Activated CD4-positive, alpha-beta T cell treated with anti-CD3 and anti-CD28 coated beads for 48 hours (primary cell): Measurements from ENCODE around the gene TMUB2.
A peak's percentile ranks its signal among the peaks of the same experiment; 100 is the strongest.
"Not testable (repeated sequence)": the region's sequence is repeated elsewhere in the genome, so short reads cannot be mapped to it uniquely, and the experiment has no call there.

ENCODE experiments used
- DNase-seq: peaks from one replicate; pipeline ENCODE4 v3.0.0-alpha.2; 2020

TMUB2 gene

DNA sequence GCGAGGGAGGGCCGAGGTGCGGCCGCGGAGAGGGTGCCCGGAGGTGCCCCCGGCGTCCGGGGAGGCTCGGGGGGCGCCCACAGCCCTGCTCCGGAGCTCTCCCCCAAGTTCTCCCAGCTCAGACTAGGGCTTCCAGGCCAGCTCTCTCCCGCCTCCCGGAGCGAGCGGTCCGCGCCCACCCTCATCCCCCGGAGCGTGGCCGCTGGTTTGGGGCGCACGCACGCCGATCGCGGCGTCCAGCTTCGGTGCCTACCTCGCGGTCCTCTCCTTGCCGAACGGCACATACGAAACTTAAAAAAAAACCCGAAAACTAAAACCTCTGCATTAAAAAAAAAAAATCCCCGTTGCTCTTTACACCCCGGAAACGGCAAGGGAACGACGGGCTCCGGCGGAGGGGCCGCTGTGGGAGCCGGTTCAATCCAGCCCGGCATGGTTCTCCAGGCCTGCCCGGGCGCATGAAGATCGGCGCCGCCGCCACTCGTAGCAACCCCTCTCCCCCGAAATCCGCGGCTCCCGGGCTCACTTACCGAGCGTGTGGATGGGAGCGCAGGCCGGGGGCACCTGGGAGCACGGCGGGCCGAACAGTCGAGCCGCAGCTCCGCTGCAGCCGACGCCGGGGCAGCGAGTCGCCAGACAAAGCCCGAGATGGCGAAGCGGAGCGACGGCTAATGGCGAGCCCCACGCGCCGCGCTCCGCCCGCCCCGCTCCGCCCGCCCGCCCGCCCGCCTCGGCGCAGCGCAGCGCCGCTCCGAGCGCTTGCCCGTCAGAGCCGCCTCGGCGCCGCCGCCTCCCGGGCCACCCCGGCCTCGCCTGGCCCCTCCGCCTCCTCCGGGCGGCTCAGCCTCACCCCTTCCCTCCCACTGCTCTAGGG is 33.7 kb downstream of the TMUB2 start:
- peak; percentile 64 for DNase-seq

DNA sequence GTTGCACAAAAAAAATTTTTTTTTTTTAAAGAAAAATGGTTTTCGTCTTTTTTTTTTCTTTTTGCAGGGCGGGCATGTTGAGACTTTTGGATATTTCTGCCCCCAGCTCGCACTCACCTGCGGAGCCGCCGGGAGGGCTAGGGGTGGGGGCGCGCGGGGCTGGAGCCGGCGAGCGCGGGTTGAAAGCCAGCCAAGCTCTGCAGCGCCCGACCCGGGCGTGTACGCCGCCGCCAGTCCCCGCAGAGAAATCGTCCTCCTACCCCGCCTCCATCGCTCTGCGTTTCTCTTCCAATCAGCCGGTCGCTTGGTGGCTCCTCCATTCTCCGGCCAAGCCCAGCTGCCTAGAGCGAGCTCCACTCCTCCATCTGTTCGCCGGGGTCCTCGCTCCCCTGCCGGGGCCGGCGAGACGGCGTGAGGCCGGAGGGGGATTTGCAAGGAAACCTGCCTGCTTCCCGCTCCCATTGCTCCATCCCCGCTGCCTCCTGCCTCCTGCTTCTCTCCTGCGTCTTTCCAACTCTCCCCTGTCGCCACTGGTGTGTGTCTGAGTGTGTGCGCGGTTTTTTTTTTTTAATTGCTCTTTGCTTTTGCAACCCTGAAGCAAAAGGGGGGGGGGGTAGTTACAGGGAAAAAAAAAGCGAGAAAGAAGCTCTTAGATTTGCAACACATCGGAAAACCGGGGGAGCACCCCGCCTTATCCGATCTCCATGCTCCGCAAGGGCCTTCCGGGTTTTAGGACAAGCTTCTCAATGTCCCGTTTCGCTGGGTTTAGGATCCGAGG is 34.5 kb downstream of the TMUB2 start:
- peak; percentile 74 for DNase-seq

DNA sequence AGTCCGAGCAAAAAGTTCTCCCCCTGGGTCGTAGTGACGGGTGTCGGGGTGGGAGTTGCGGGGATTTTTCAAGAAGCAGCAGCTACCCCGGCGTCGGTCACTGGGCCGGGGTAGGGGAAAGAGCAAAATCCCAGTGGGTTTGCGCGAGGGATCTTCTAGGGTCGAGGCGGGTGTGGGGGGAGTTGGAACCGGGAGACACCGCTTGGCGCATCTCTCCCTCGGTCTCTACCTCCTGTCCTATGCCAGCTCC is 35.0 kb downstream of the TMUB2 start:
- no peak for DNase-seq

DNA sequence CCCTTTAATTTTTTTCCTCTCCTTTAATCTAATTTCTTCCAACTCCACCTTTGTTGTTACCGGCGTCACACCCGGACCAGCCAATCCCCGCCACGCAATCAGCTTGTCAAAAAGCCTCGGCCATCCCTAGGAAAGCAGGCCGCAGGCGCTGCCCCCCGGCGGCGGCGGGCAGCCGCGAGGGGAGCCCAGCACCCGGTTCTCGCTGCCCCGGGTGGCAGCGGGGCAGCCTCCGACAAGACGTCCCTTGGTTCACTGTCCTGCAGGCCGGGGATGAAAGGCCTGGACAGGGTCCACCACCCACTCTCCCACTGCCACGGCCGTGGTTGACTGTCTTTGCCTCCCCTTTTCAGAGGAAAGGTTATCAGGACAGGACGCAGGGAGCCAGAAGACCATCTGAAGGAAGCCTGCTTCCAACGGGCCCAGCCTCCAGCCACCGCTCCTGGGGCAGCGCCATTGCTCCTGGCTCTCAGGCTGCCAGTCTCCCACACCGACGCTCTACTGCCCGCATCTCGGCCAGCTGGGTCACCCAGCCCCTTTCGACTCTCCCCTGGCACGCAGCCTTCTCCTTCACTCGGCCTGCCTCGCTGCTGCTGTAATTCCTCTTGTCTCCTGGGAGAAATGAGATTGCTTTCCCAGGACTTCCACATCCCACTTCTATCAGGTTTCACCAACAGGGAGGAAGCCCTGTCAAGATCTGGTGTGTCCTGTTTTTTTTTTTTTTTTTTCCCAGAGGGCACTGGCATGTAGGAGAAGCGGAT is 35.5 kb downstream of the TMUB2 start:
- peak; percentile 64 for DNase-seq

DNA sequence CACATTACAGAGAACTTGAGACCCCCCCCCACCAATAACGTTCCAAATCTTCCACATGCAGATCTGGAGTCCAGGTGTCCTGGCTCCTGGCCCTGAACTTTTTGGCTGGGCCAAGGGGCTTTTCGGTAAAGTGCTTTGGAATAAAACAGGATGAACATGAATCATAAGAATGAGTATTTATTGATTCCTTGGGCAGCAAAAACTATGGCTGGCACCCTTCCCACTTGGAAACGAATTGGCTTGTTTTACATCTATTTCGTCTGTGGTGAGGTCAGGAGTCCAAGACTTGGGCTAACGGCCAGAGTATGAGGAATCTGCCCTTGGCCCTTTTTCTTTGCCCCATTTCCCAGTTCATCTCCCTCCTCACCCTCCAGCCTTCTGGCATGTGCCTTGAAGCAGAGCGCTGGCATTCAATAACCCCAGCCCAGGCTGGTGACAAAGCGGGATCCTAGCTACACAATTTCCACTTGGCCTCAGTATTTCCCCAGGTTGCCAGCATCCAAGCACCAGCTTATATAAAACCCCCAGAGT is 36.8 kb downstream of the TMUB2 start:
- no peak for DNase-seq

DNA sequence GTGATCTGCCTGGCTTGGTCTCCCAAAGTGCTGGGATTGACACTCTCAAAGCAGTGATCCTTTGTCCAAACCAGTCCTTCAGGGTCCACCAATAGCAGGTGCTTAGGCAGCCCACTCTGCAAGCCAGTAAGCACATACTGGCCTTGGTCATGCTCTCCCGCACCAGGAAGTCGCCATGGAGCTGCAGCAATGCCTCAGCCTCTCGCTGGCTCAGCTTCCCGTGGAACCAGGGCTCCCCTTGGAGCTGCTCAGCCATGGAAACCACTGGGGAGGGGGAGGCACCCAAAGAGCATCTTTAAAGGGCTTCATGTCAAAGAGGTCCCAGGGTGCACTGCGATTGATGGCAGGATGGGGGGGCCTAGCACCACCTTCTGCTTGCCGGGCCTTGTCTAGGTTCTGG is 42.3 kb downstream of the TMUB2 start:
- no peak for DNase-seq

DNA sequence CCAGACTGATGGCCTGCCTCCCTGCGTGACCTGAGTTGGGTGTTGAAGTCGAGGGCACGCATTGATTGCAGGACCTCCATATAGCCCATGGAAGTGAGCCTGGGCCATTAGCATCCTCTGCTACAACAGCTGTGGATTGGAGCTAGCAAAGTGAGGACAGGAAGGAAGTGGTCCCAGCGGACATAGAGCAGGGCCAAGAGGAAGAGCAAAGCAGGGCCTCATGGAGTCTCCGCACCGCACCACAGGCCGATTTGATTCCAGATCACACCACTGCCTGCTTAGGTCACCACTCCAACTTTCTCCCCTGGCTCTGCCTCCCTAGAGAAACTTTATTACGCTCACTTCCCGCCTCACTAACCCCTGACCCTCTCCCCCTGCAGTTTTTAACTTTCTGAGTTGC is 43.4 kb downstream of the TMUB2 start:
- DNase-seq: no peak

DNA sequence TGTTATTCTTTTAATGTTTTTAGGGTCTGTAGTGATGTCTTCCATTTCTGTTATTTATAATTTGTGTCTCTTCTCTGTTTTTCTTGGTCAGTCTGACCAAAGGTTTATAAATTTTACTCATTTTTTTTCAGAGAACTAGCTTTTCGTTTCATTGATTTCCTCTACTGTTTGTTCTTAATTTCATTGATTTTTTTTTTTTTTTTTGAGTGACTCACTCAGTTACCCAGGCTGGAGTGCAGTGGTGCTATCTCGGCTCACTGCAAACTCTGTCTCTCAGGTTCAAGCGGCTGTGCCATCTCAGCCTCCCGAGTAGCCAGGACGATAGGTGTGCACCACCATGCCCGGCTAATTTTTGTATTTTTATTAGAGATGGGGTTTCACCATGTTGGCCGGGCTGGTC is 45.3 kb downstream of the TMUB2 start:
- no peak for DNase-seq

DNA sequence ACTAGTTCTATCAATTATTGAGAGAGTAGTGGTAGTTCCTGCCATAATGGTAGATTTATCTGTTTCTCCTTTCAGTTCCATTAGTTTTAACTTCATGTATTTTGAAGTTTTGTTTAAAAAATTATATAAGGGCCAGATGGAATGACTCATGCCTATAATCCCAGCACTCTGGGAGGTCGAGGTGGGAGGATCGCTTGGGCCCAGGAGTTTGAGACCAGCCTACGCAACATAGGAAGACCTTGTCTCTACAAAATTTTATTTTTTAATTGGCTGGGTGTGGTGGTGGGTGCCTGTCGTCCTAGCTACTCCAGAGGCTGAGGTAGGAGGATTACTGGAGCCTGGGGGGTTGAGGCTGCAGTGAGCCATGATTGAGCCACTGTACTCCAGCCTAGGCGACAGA is 46.8 kb downstream of the TMUB2 start:
- DNase-seq: no peak

DNA sequence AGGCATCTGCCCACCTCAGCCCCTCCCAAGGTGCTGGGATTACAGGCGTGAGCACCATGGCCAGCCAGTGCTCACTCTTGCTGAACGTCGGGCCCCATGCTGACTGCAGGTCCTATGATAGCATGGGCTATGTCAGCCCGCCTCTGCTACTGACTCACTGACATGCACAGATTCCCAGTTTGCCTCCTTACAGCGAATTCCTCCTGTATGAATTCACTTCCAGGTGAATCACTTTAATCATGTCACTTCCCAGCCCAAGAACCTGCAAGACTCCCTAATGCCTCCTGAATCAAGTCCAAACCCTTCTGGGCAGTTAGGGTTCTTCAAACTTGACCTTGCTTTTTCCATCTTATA is 48.8 kb downstream of the TMUB2 start:
- DNase-seq: no peak

DNA sequence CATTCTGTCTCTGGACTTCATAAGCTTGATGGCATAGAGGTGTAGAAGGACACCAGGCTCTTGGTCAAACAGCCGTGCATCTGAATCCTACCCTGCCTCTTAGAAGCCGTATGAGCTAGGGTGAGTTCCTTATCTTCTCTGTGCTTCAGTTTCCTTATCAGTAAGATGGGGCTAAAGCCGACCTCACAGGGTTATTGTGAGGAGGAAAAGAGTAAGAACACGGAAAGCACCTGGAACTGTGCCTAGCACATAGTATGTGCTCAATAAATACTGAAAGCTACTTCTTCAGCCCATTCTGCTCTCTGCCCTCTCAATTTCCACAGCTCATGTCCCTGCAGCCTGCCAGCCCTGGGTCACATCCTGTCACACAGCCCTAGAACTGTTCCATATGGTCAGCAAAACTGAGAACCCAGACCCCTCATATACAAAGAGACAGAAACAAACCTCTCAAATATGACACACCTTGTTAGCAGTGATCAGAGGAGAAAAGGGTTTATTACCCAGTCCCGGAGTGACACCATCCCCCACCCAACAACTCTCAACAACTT is 49.7 kb downstream of the TMUB2 start:
- no peak for DNase-seq

DNA sequence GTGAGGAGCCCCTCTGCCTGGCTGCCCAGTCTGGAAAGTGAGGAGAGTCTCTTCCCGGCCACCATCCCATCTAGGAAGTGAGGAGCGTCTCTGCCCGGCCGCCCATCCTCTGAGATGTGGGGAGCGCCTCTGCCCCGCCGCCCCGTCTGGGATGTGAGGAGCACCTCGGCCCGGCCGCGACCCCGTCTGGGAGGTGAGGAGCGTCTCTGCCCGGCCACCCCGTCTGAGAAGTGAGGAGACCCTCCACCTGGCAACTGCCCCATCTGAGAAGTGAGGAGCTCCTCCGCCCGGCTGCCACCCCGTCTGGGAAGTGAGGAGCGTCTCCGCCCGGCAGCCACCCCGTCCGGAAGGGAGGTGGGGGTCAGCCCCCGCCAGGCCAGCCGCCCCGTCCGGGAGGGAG is 51.1 kb downstream of the TMUB2 start:
- DNase-seq: not testable (repeated sequence)

DNA sequence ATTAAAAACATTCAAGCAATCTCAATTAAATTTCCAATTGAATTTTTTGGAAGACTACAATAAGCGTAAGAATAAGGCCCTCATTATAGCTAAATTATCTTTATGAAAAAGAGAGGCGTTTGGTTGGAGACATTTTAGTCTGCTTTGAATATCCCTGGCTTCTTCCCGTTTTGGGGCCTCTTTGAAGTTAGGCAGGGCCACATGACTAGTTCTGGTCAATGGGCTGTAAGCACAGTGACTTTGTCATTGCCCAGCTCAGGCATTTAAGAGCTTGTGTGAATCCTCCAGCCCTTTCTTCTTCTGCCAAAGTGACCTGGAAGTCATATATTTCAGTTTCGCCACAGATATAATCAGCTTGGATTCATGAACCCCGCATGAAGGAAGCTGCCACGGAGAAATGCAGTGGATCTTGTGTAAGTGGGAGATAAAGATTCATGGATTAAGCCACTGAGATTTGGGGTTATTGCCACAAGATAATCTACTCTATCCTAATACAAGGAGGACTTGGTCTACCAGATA is 54.4 kb downstream of the TMUB2 start:
- no peak for DNase-seq
